Measurements from ENCODE around the gene RBM33.

Gene RBM33

GRCh38 chr7:155800301-155800700 lies 155.8 kb downstream of the RBM33 start:
- no peak for TF ChIP-seq CTCF (IDR thresholded peaks at IDR 0.05; ENCODE audit: low read depth, low read length)
- DNase-seq (ENCODE audit: extremely low read depth, low read depth) = no peak

GRCh38 chr7:155800741-155801267 lies 156.3 kb downstream of the RBM33 start:
- no peak for DNase-seq (ENCODE audit: extremely low read depth, low read depth)
- TF ChIP-seq CTCF (IDR thresholded peaks at IDR 0.05; ENCODE audit: low read depth, low read length) = no peak

GRCh38 chr7:155802291-155802690 lies 157.8 kb downstream of the RBM33 start:
- TF ChIP-seq CTCF (IDR thresholded peaks at IDR 0.05; ENCODE audit: low read depth, low read length) = no peak
- no peak for DNase-seq (ENCODE audit: extremely low read depth, low read depth)

GRCh38 chr7:155802906-155803417 lies 158.5 kb downstream of the RBM33 start:
- TF ChIP-seq CTCF (IDR thresholded peaks at IDR 0.05; ENCODE audit: low read depth, low read length) = no peak
- no peak for DNase-seq (ENCODE audit: extremely low read depth, low read depth)

GRCh38 chr7:155803418-155804376 lies 159.2 kb downstream of the RBM33 start:
- no peak for TF ChIP-seq CTCF (IDR thresholded peaks at IDR 0.05; ENCODE audit: low read depth, low read length)
- no peak for DNase-seq (ENCODE audit: extremely low read depth, low read depth)

GRCh38 chr7:155804431-155804831 lies 160.0 kb downstream of the RBM33 start:
- no peak for TF ChIP-seq CTCF (IDR thresholded peaks at IDR 0.05; ENCODE audit: low read depth, low read length)
- DNase-seq (ENCODE audit: extremely low read depth, low read depth) = no peak
